CMK (cell line): ENCODE measurements around the gene P2RX2.

ENCODE experiments used
- DNase-seq: peaks from one replicate; pipeline ENCODE4 v3.0.0-alpha.2; 2010; ENCODE audit warnings: low read depth

P2RX2 gene

GRCh38 chr12:132618683-132619043, at the start of gene P2RX2:
Gene P2RX2 (plus strand): TSS chr12:132618776. CDS start chr12:132618817, 41 bp downstream.
- no peak for DNase-seq

GRCh38 chr12:132568826-132569480, 49.6 kb upstream of the P2RX2 start:
- no peak for DNase-seq

GRCh38 chr12:132569856-132570480, 48.6 kb upstream of the P2RX2 start:
- DNase-seq = no peak

- no peak for DNase-seq
Measured at GRCh38 chr12:132570635-132571034, 47.9 kb upstream of the P2RX2 start.

GRCh38 chr12:132571051-132571450, 47.5 kb upstream of the P2RX2 start:
- DNase-seq = no peak

GRCh38 chr12:132571598-132571997, 47.0 kb upstream of the P2RX2 start:
- DNase-seq = no peak

GRCh38 chr12:132572106-132572505, 46.5 kb upstream of the P2RX2 start:
- no peak for DNase-seq

GRCh38 chr12:132572801-132573760, 45.5 kb upstream of the P2RX2 start:
- DNase-seq = no peak

- DNase-seq = no peak
Measured at GRCh38 chr12:132574271-132574996, 44.1 kb upstream of the P2RX2 start.

GRCh38 chr12:132575661-132576060, 42.9 kb upstream of the P2RX2 start:
- no peak for DNase-seq

GRCh38 chr12:132576701-132577100, 41.9 kb upstream of the P2RX2 start:
- no peak for DNase-seq

- no peak for DNase-seq
Measured at GRCh38 chr12:132577191-132577920, 41.2 kb upstream of the P2RX2 start.

- no peak for DNase-seq
Measured at GRCh38 chr12:132578118-132578517, 40.5 kb upstream of the P2RX2 start.

GRCh38 chr12:132578826-132579225, 39.8 kb upstream of the P2RX2 start:
- no peak for DNase-seq

GRCh38 chr12:132579744-132580143, 38.8 kb upstream of the P2RX2 start:
- no peak for DNase-seq

GRCh38 chr12:132580701-132581292, 37.8 kb upstream of the P2RX2 start:
- no peak for DNase-seq

- DNase-seq = no peak
Measured at GRCh38 chr12:132581348-132582057, 37.1 kb upstream of the P2RX2 start.

- no peak for DNase-seq
Measured at GRCh38 chr12:132582058-132582420, 36.5 kb upstream of the P2RX2 start.

GRCh38 chr12:132582582-132583410, 35.8 kb upstream of the P2RX2 start:
- DNase-seq = no peak

GRCh38 chr12:132583411-132583710, 35.2 kb upstream of the P2RX2 start:
- no peak for DNase-seq
